GM21786 (cell line): ENCODE data around the gene ADGRD1.

ENCODE experiments used
- ATAC-seq: cut with Tn5 transposase; IDR thresholded peaks from one replicate; pipeline ENCODE4 v1.9.1; 2021; ENCODE audit not compliant: unreplicated experiment

Gene ADGRD1

GRCh38 chr12:131038961-131039950 lies 85.5 kb downstream of the ADGRD1 start:
- ATAC-seq: no peak

GRCh38 chr12:131040491-131040890 lies 86.8 kb downstream of the ADGRD1 start:
- ATAC-seq: no peak

GRCh38 chr12:131041216-131041967 lies 87.7 kb downstream of the ADGRD1 start:
- no peak for ATAC-seq

DNA sequence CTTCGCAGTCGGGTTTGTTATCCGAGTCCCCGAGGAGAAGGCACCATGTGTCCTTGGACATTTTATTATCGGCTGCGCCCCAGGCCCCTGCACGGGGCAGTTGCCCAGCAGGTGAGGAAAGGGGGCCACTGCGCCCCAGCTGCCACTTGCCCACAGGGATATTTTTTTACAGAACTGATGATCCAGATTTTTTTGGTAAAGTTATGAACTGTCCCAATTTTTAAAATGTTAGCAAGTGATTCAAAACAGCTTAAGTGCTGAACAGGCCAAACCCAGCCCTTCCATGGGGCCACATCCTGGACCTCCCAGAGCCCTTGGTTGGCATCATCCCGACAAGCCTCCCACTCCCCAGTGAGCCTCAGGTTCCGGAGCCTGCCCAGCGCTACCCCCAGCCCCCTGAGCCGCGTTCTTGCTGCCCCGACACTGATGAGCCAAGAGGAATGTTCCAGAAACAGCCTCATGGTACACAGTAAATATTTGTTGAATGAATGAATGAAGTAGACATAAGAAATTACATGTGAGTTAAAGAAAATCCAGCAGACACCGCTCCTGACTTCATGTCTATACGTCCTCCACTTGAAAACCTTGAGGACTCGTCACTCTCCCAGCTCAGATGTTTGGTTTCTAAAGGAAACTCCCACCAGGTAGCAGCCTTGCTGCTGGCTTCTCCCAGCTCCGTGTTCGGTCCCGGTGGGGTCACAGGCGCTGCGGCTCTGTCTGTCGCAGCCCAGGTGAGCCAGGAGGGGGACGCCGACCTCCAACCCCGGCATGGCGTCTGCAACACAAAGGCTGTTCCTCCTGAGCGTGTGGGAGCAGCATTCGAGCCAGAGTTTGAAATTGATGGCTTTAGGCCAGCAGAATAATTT lies 88.5 kb downstream of the ADGRD1 start:
- ATAC-seq: no peak

DNA sequence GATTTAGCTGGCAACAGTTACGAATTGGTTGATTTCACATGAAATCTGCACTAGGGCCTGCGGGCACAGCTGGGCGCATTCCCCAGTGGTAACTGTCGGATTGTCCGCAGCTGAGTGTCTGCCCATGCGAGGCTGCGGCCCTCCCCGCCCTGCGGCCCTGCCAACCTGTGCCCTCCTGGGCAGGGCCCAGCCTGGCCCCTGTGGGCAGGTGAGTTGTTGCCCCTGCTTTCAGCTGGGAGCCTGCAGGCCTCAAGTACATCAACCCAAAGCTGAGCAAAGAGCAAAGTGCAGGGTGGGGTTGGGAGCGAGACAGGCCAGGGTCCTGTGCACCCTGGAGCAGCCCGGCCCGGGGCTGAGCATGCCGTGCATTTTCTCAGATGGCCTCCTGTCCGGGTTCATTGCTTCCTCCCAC lies 89.1 kb downstream of the ADGRD1 start:
- ATAC-seq: no peak

DNA sequence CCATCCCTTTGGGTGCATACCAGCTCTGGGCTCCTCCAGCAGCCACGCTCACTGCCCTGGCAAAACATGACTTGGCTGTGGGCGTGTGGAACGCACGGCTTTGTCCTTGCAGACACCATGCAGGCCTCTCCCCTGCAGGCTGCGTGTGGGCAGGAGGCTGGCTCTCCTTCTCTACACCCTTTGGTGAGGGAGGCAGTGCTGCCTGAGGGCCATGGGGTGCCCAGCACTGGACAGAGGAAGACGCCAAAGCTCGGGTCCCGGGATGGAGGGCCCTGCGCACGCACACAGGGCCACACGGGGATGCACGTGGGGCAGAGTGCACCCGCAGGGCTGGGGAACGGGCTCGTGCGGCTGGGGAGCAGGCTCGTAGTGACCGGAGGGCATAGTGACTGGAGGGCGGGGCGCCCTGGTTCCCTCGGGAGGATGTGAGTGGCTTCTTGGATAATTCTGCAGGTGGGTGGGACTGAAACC lies 89.7 kb downstream of the ADGRD1 start:
- no peak for ATAC-seq

GRCh38 chr12:131044136-131044535 lies 90.4 kb downstream of the ADGRD1 start:
- no peak for ATAC-seq

GRCh38 chr12:131044760-131045381 lies 91.2 kb downstream of the ADGRD1 start:
- no peak for ATAC-seq

DNA sequence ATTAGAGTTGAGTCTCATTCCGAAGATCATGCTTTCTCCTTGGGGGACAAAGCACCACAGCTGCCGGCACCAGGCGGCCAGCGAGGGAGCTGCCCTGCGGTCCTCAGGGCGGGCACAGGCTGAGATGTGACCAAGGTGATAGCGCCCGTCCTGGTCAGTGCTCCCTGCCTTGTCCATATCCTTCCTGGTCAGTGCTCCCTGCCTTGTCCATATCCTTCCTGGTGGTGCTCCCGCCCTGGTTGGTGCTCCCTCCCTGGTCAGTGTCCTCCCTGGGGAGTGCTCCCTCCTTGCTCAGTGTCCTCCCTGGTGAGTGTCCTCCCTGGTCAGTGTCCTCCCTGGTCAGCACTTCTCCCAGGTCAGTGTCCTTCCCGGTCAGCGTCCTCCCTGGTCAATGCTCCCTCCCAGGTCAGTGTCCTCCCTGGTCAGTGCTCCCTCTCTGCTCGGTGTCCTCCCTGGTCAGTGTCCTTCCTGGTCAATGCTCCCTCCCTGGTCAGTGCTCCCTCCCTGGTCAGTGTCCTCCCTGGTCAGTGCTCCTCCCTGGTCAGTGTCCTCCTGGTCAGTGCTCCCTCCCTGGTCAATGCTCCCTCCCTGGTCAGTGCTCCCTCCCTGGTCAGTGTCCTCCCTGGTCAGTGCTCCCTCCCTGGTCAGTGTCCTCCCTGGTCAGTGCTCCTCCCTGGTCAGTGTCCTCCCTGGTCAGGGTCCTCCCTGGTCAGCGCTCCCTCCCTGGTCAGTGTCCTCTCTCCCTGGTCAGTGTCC lies 92.2 kb downstream of the ADGRD1 start:
- ATAC-seq: no peak

- no peak for ATAC-seq
These were observed 93.4 kb downstream of the ADGRD1 start for GRCh38 chr12:131046813-131047788.

DNA sequence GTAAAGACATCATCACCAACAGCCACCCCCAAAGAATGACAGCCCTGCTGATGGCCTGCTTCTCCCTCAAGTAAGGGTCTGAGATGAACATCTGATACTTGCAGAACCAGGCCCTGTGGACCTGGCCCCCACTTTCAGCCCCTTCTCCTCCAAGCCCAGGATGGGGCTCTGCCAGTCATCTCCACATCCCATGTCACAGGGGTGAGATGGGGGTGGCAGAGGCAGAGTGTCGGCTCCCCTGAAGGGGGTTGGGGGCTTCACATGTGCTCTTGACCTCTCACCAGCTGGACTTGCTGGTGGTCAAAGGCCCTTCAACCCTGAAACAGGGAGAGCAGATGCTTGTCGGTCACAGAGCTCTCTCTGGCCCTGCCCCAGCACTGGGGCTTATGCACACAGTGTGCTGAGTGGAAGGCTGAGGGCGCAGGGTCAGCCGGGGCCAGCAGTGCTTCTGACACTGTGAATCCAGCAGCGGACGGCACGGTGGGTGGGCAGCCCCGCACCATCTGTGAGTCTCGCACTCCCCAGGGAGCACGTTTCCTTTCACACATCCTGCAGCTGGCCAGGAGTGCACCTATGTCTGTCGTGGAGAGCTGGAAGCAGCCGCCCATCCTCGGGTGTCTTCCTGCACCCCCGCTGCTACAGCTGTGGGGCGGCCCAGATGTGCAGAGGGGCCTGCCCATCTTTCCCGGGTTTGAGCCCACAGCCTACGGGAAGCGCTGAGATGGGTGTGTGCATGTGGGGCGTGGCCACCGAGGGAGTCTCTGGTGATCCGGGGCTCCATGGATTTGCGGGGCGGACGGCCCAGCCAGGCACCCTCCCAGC lies 94.3 kb downstream of the ADGRD1 start:
- no peak for ATAC-seq

DNA sequence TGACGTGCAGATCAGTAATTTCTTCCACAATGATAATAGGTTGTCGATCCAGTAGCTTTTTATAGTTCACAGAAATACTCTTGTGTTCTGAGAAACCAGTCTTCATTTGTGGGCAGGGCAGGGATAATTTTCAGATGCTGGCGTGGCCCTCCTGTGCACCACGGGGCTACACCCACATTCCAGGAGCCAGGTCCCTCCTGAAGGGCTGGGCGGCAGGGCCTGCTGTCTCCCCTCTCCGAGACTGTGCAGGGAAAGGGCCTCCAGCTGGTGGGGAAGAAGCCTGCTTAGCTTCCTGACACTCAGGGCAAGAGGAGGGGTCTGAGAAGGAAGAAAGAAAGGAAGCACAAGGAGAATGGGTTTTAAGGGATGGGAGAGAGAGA lies 94.9 kb downstream of the ADGRD1 start:
- ATAC-seq: no peak

DNA sequence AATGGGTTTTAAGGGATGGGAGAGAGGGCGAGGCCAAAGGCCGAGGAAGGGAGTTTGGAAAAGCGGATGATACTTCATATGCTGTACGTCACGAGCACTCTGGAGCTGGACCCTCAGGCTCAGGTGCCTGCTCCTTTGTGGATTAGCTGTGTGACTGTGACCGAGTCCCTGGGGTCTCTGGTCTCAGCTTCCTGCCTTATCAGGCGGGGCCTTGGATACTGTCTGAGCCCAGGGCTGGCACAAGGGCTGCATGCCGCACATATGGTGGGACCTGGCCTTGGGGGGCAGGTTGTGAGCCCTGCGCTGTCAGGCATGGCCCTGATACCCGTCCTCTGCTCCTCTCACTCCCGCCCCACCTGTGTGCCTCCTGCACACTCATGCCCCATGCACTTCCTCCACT lies 95.3 kb downstream of the ADGRD1 start:
- ATAC-seq: no peak

GRCh38 chr12:131049549-131050339 lies 96.0 kb downstream of the ADGRD1 start:
- no peak for ATAC-seq

DNA sequence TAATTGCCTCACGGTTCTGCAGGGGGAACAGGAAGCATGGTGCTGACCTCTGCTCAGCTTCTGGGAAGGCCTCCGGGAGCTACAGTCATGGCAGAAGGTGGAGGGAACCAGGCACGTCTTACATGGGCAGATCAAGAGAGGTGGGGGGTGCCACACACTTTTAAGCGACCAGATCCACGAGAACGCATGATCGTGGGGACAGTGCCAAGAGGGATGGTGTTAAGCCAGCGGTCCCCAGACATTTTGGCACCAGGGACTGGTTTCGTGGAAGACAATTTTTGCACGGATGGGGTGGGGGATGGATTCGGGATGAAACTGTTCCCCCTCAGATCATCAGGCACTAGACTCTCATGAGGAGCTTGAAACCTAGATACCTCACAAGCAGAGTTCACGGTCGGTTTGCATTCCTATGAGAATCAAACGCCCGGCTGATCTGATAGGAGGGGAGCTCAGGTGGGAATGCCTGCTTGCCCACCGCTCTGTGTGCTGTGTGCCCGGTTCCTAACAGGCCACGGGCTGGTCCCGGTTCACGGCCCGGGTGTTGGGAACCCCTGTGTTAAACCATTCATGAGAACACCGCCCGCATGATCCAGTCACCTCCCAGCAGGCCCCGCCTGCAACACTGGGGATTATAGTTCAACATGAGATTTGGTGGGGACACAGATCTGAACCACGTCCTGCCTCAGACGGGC lies 96.9 kb downstream of the ADGRD1 start:
- no peak for ATAC-seq

GRCh38 chr12:131051155-131051473 lies 97.4 kb downstream of the ADGRD1 start:
- no peak for ATAC-seq
